ENCODE measurements around the gene SGK2.

SGK2 gene

GRCh38 chr20:43558412-43559146 is at the start of gene SGK2:
Gene SGK2 (plus strand): TSS chr20:43559027. CDS start chr20:43566496, 7,469 bp downstream.
- no peak within 1 kb of the TSS for H3K4me3 ChIP-seq (ENCODE audit: low read depth, low read length)
- TF ChIP-seq CTCF (IDR thresholded peaks at IDR 0.05; ENCODE audit: borderline replicate concordance, insufficient read depth, low read depth, low read length) = no peak

GRCh38 chr20:43511879-43512278 is 46.9 kb upstream of the SGK2 start:
- TF ChIP-seq CTCF (IDR thresholded peaks at IDR 0.05; ENCODE audit: borderline replicate concordance, insufficient read depth, low read depth, low read length) = no peak
- H3K4me3 ChIP-seq (ENCODE audit: low read depth, low read length) = no peak overlapping the region

GRCh38 chr20:43513372-43513930 is 45.4 kb upstream of the SGK2 start:
- no peak for TF ChIP-seq CTCF (IDR thresholded peaks at IDR 0.05; ENCODE audit: borderline replicate concordance, insufficient read depth, low read depth, low read length)

GRCh38 chr20:43513931-43514647 is 44.7 kb upstream of the SGK2 start:
- H3K4me3 ChIP-seq (ENCODE audit: low read depth, low read length) = peak overlapping the region; percentile 54
- peak; percentile 36; the same call in 1 of the 2 replicates for TF ChIP-seq CTCF (IDR thresholded peaks at IDR 0.05; ENCODE audit: borderline replicate concordance, insufficient read depth, low read depth, low read length)

More at GRCh38 chr20:43513372-43513930, 45.4 kb upstream of the SGK2 start:
- H3K4me3 ChIP-seq (ENCODE audit: low read depth, low read length) = peak overlapping the region; percentile 22

- peak overlapping the region; percentile 54 for H3K4me3 ChIP-seq (ENCODE audit: low read depth, low read length)
- TF ChIP-seq CTCF (IDR thresholded peaks at IDR 0.05; ENCODE audit: borderline replicate concordance, insufficient read depth, low read depth, low read length) = no peak
Measured at GRCh38 chr20:43514648-43514999, 44.2 kb upstream of the SGK2 start.

GRCh38 chr20:43515628-43516027 is 43.2 kb upstream of the SGK2 start:
- no peak overlapping the region for H3K4me3 ChIP-seq (ENCODE audit: low read depth, low read length)
- no peak for TF ChIP-seq CTCF (IDR thresholded peaks at IDR 0.05; ENCODE audit: borderline replicate concordance, insufficient read depth, low read depth, low read length)
